CD1c-positive myeloid dendritic cell (primary cell): ENCODE results near the gene CFAP410.
"Not testable (repeated sequence)": the region's sequence is repeated elsewhere in the genome, so short reads cannot be mapped to it uniquely, and the experiment has no call there.

Experiments used
- DNase-seq: peaks from one replicate; pipeline ENCODE4 v3.0.0-alpha.2; 2016; ENCODE audit errors: extremely low spot score

Gene CFAP410

DNA sequence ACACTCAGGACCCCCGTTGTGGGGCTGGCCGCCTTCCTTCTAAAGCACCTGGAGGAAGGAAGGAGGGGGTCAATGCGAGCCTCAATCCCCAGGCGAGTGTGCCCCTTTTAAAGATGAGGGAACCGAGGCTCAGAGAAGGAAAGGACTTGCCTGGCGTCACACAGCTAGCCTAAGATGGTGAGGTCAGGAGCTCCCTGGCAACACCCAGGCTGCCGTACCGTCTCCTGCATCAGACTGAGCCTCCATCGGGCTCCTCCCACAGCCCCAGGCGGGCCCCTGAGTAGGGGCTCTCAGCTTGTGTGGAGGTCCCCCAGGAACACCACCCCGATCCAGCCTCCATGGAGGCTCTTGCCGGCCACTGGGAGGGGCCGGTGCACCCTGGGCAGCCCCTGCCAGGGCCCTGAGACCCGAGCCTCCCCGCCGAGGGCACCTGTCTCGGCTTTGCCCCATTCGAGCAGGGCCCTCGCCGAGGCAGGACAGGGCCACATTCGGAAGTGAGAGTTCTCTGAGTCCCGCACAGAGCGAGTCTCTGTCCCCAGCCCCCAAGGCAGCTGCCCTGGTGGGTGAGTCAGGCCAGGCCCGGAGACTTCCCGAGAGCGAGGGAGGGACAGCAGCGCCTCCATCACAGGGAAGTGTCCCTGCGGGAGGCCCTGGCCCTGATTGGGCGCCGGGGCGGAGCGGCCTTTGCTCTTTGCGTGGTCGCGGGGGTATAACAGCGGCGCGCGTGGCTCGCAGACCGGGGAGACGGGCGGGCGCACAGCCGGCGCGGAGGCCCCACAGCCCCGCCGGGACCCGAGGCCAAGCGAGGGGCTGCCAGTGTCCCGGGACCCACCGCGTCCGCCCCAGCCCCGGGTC is 53.8 kb downstream of the CFAP410 start, which contains the start of gene AIRE:
Gene AIRE, plus strand, starts transcription at position 739 of the 855 bp plus-strand sequence. CDS start 131 bp downstream, outside the sequence.
- DNase-seq, result peak; percentile 71

DNA sequence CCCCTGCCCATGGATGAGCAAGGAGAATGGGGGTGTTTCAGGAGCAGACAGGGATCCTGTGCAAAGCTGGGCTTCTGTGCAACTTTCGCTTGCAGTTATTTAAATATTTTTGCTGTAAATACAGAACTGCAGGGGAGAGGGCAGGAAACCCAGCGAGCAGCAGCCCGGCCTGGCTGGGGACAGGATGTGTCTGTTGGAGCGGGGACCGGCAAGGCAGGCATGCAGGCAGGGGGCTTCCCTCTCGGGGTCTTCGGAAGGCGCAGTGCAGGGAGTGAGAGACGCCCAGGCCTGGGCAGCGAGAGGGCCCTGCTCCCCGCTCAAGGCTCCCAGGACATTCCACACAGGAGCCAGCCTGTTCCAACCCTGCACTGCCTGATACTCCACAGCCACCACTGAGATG is 55.2 kb downstream of the CFAP410 start:
- DNase-seq, result no peak

DNA sequence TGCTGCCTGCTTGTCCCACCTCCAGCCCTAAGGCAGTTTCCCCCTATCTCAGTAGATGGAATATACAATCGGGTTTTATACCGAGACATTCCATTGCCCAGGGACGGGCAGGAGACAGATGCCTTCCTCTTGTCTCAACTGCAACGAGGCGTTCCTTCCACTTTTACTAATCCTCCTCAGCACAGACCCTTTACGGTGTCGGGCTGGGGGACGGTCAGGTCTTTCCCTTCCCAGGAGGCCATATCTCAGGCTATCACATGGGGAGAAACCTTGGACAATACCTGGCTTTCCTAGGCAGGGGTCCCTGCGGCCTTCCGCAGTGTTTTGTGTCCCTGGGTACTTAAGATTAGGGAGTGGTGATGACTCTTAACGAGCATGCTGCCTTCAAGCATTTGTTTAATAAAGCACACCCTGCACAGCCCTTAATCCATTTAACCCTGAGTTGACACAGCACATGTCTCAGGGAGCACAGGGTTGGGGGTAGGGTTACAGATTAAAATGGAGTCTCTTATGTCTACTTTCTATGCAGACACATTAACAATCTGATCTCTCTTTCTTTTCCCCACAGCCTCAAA is 55.9 kb downstream of the CFAP410 start:
- DNase-seq, result not testable (repeated sequence)

DNA sequence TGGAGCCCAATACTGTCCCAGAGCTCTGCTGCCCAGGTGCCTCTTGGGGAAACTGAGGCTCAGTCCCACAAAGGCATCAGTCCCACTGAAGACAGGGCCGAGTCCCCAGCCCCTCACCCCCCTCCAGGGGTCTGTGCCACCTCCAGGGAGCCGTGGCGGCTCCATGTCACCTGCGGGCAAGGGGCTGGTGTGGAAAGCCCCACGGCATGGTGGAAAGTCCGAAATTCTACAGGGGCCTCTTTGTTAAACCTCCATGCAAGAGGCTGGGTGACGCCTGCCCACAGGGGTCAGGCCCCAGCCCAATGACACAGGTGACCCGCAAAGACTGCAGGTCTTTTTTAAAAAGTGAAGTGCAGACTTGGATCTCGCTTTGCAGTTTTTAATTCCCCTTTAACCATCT is 56.8 kb downstream of the CFAP410 start:
- DNase-seq, result no peak

DNA sequence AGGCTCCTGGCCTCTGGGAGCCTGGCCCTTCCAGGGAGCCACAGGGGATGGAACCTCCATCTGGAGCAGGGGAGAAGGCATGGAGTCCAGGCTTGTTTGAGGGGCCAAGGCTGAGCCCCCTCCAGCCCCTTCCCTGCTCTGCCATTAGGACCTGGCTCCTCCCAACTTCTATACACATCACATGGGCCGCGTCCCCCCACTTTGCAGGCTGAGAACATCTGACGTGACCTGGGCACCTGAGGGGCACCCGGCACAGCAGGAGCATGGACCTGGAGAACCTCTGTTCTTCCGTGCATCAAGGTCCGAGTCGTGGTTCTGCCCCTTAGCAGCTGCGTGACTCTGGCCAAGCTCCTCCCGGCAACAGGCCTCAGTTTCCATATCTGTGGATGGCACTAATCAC is 57.4 kb downstream of the CFAP410 start:
- DNase-seq, result no peak

DNA sequence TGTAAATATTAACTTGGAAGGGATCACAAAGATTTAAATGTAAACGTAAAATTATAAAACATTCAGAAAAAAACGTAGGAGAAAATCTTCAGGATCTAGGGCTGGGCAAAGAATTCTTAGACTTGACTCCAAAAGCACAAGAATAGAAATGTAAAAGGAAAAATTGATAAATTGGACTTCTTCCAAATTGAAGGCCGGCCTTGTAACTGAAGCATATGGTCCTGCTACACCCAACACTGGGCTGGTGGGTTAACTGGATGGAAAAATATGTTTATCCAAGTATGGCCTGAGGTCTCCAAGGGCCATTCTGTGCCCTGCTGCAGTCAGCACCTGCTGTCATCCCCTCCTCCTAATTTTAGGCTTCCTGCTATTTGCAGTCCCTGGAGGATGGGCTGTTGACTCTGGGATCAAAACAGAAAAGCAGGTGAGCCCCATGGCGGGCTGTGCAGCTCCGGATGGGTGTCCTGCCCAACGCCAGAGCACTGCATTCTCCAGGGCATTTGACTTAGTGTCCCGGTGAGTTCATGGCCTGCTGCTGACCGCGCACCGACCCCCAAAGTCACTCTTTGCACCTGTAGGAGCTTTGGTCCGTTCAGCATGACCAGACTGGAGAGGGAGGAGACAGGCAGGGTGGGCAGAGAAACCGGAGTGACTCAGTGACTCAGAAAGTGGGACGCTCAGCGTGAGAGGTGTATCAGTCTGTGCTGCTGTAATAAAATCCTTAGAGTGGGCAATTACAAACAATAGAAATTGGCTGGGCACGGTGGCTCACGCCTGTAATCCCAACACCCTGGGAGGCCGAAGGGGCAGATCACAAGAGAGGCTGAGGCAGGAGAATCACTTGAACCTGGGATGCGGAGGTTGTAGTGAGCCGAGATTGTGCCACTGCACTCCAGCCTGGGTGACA is 59.6 kb downstream of the CFAP410 start:
- DNase-seq, result no peak
